ENCODE data around the gene FLNA.
"Not testable (repeated sequence)": the region's sequence is repeated elsewhere in the genome, so short reads cannot be mapped to it uniquely, and the experiment has no call there.

The FLNA gene

DNA sequence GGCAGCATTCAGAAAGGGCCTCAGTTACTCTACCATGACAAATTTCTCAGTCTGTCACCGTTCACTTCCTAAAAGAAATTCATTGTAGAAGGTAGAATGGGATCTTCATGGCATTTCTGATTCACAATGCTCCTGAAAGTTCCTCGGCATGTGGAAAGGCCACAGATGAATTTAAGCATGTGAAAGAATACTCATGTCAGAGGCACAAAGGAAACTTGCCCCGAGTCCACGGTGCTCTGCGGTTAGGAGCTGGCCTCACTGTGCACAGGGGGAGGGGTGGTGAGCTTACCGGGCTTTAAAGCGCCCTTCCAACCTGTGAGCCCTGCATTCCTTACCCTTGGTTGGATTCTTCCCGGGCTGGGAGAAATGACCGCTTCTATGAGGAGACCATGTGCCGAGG lies 69.6 kb downstream of the FLNA start:
- DNase-seq (ENCODE audit: low spot score): no peak

DNA sequence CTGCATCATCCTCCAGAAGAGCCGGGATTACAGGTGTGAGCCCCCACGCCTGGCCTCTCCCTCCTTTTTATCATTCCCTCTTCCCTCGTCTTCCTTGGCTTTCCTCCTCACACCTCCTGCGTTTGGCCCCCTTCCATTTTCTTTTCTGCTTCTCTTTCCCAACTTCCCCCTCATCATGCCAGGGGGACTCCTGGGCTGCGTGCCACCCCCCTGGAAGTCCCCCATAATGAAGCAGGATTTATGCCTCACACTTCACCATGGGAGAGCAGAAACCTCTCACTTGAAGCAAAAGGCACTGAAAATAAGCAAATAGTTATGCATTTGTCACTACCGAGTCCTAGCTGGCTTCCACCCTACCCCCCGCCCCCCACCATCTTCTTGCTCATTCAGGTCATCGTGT lies 71.0 kb downstream of the FLNA start:
- DNase-seq (ENCODE audit: low spot score): no peak

DNA sequence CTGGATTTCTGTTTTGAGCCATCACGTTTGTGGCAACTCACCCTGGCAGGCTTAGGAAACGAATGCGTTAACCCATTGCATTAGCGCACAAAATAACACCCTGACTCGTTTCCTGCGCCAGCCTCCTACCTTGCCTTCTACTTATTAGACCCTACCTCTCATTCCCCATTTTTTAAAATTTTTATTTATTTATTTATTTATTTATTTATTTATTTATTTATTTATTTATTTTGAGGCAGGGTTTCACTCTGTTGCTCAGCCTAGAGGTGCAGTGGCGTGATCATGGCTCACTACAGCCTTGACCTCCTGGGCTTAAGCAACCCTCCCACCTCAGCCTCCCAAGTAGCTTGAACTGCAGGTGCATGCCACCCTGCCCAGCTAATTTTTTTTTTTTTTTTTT lies 71.4 kb downstream of the FLNA start:
- not testable (repeated sequence) for DNase-seq (ENCODE audit: low spot score)

DNA sequence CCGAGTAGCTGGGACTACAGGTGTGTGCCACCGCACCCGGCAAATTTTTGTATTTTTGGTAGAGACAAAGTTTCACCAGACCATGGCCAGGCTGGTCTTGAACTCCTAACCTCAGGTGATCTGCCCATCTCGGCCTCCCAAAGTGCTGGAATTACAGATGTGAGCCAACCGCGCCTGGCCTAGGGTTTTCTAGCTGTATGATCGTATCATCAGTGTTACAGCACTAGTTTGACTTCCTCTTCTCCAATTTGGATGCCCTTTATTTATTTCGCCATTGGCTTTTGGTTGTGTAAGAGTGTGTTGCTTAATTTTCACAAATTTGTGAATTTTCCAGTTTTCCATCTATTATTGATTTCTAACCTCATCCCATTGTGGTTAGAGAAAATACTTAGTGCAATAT lies 73.6 kb downstream of the FLNA start:
- no peak for DNase-seq (ENCODE audit: low spot score)
